ENCODE data around the gene PIGK.
"Not testable (repeated sequence)": the region's sequence is repeated elsewhere in the genome, so short reads cannot be mapped to it uniquely, and the experiment has no call there.

GRCh38 chr1:77186907-77187306 is 32.3 kb downstream of the PIGK start:
- not testable (repeated sequence) for TF ChIP-seq EZH2 (IDR thresholded peaks at IDR 0.05; ENCODE audit: borderline replicate concordance, low read length); CTCF (IDR thresholded peaks at IDR 0.05; ENCODE audit: low read length)
